ENCODE results near the gene VWA1. TPM values are rescaled to one million over a fixed set of nuclear protein-coding genes. Genes with fewer than 3 reads are reported as not detected.

VWA1 gene
- total RNA-seq, 1 experiment from 2014 or later = 0.54 TPM

GRCh38 chr1:1429671-1430073 is 5.8 kb upstream of the VWA1 start:
- ChIA-PET POLR2A (interaction anchor here (1.2 kb wide), 1 partner anchor 74 kb away, joined by 3 read pairs; no protein-coding TSS in a partner anchor), CTCF (interaction anchor here (2.8 kb wide), 1 partner anchor 11 kb away, joined by 11 read pairs; no protein-coding TSS in a partner anchor)
- TF ChIP-seq CTCF (IDR thresholded peaks at IDR 0.05; ENCODE audit: unreplicated experiment) = no peak
- H3K27ac Mint-ChIP-seq (ENCODE audit: low read depth, unreplicated experiment) = no peak overlapping the region
- DNase-seq (ENCODE audit: unreplicated experiment) = no peak
- no peak overlapping the region for H3K4me3 Mint-ChIP-seq (ENCODE audit: unreplicated experiment)
- H3K4me1 Mint-ChIP-seq (ENCODE audit: insufficient read depth, unreplicated experiment) = no peaks in the 10 kb centered on the region
- no TSS peak for BruUV-seq (replicated peaks)
- H3K27me3 Mint-ChIP-seq (ENCODE audit: insufficient read depth, unreplicated experiment) = no peaks in the 10 kb centered on the region
- intact Hi-C loops (cut with micrococcal nuclease) = no loop called here
- no peaks in the 10 kb centered on the region for H3K36me3 Mint-ChIP-seq (ENCODE audit: insufficient read depth, unreplicated experiment)
- H3K9me3 Mint-ChIP-seq (ENCODE audit: unreplicated experiment) = no peaks in the 10 kb centered on the region

GRCh38 chr1:1430114-1430982 is 5.1 kb upstream of the VWA1 start:
- CTCF ChIA-PET = interaction anchor here (2.8 kb wide), 1 partner anchor 11 kb away, joined by 11 read pairs; no protein-coding TSS in a partner anchor
- no TSS peak for BruUV-seq (replicated peaks)
- intact Hi-C loops (cut with micrococcal nuclease) = no loop called here

GRCh38 chr1:1430992-1431844 is 4.3 kb upstream of the VWA1 start:
- H3K27ac Mint-ChIP-seq (ENCODE audit: low read depth, unreplicated experiment) = no peak overlapping the region
- H3K27me3 Mint-ChIP-seq (ENCODE audit: insufficient read depth, unreplicated experiment) = no peaks in the 10 kb centered on the region
- no peaks in the 10 kb centered on the region for H3K36me3 Mint-ChIP-seq (ENCODE audit: insufficient read depth, unreplicated experiment)
- H3K9me3 Mint-ChIP-seq (ENCODE audit: unreplicated experiment) = no peaks in the 10 kb centered on the region
- no peak for DNase-seq (ENCODE audit: unreplicated experiment)
- H3K4me1 Mint-ChIP-seq (ENCODE audit: insufficient read depth, unreplicated experiment) = no peaks in the 10 kb centered on the region
- intact Hi-C loops (cut with micrococcal nuclease) = no loop called here
- no peak overlapping the region for H3K4me3 Mint-ChIP-seq (ENCODE audit: unreplicated experiment)
- ChIA-PET CTCF (interaction anchor here (2.8 kb wide), 1 partner anchor 10 kb away, joined by 11 read pairs; no protein-coding TSS in a partner anchor), POLR2A (no interaction called here)
- BruUV-seq (replicated peaks) = no TSS peak
- TF ChIP-seq CTCF (IDR thresholded peaks at IDR 0.05; ENCODE audit: unreplicated experiment) = no peak

More at GRCh38 chr1:1430114-1430982, 5.1 kb upstream of the VWA1 start:
- DNase-seq (ENCODE audit: unreplicated experiment) = no peak
- Mint-ChIP-seq H3K36me3 (ENCODE audit: insufficient read depth, unreplicated experiment) (no peaks in the 10 kb centered on the region), H3K4me3 (ENCODE audit: unreplicated experiment) (no peak overlapping the region), H3K4me1 (ENCODE audit: insufficient read depth, unreplicated experiment) (no peaks in the 10 kb centered on the region), H3K9me3 (ENCODE audit: unreplicated experiment) (no peaks in the 10 kb centered on the region), H3K27me3 (ENCODE audit: insufficient read depth, unreplicated experiment) (no peaks in the 10 kb centered on the region), H3K27ac (ENCODE audit: low read depth, unreplicated experiment) (no peak overlapping the region)
- POLR2A ChIA-PET = interaction anchor here (1.2 kb wide), 1 partner anchor 74 kb away, joined by 3 read pairs; no protein-coding TSS in a partner anchor
- TF ChIP-seq CTCF (IDR thresholded peaks at IDR 0.05; ENCODE audit: unreplicated experiment) = no peak

GRCh38 chr1:1431845-1432273 is 3.6 kb upstream of the VWA1 start:
- H3K4me1 Mint-ChIP-seq (ENCODE audit: insufficient read depth, unreplicated experiment) = no peaks in the 10 kb centered on the region
- CTCF ChIA-PET = no interaction called here
- POLR2A ChIA-PET = no interaction called here
- intact Hi-C loops (cut with micrococcal nuclease) = no loop called here
- no peak overlapping the region for H3K27ac Mint-ChIP-seq (ENCODE audit: low read depth, unreplicated experiment)
- no TSS peak for BruUV-seq (replicated peaks)
- H3K4me3 Mint-ChIP-seq (ENCODE audit: unreplicated experiment) = no peak overlapping the region
- no peak for DNase-seq (ENCODE audit: unreplicated experiment)
- no peaks in the 10 kb centered on the region for H3K36me3 Mint-ChIP-seq (ENCODE audit: insufficient read depth, unreplicated experiment)
- H3K9me3 Mint-ChIP-seq (ENCODE audit: unreplicated experiment) = no peaks in the 10 kb centered on the region
- no peak for TF ChIP-seq CTCF (IDR thresholded peaks at IDR 0.05; ENCODE audit: unreplicated experiment)
- no peaks in the 10 kb centered on the region for H3K27me3 Mint-ChIP-seq (ENCODE audit: insufficient read depth, unreplicated experiment)

All from MCF 10A (cell line).